HAP-1 (cell line): ENCODE data around the gene DDX5.

Source experiments
- DNase-seq, 2 experiments: peaks; one replicate each; pipeline ENCODE4 v3.0.0-alpha.2; 2016 to 2020; ENCODE audit warnings: low spot score in 2 of 2
- H3K27me3 ChIP-seq: fragments of 250-450 bp; sonication (Bioruptor Pico); 2 replicates; pipeline ENCODE4 v1.5.1; 2020; ENCODE audit warnings: low read depth, mild to moderate bottlenecking, moderate library complexity
- H3K36me3 ChIP-seq: fragments of 250-450 bp; sonication (Bioruptor Pico); replicated peaks from 2 replicates; pipeline ENCODE4 v1.5.1; 2020; ENCODE audit warnings: mild to moderate bottlenecking
- H3K4me1 ChIP-seq: fragments of 250-450 bp; sonication (Bioruptor Pico); 2 replicates; pipeline ENCODE4 v1.5.1; 2020; ENCODE audit warnings: mild to moderate bottlenecking
- H3K4me3 ChIP-seq: fragments of 250-450 bp; sonication (Bioruptor Pico); 2 replicates; pipeline ENCODE4 v1.5.1; 2020; ENCODE audit warnings: mild to moderate bottlenecking, moderate library complexity
- H3K9me3 ChIP-seq: fragments of 250-450 bp; sonication (Bioruptor Pico); 2 replicates; pipeline ENCODE4 v1.5.1; 2020; ENCODE audit warnings: mild to moderate bottlenecking, moderate library complexity
- in situ Hi-C: fragments of 300-500 bp; cut with MboI; formaldehyde crosslinking; loops from 3 replicates; pipeline ENCODE4 v1.14.3; 2020; ENCODE audit warnings: low sequenced_read_pairs, inconsistent platforms, mixed read lengths

DDX5 gene

DNA sequence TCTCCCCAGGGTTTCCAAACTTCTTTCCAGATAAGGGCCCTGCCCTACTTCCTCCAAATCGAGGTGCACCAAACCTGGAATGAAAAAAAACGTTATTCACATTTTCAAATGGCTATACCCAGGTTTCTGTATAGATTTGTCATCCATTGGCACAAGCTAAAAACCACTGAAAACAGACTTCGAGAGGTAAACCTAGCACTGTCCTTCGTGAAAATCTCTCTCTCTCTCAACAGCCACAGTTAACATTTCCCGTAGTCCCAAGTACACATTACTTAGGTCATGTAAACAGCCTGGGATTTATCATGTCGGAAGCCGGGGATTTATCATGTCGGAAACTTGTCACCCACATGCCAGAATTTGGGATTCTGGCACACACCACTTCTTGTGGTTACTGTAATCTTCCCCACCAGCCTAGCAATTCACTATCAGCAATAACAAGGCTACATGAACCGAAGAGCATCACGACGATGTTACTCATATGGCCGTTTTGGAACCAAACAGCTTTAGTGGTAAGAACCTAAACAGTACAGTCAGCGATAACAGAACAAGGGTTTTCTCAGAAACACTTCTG is 1.2 kb downstream of the DDX5 start:
- Histone ChIP-seq H3K4me3 (peak overlapping the region; percentile 94), H3K9me3 (no peaks in the 10 kb centered on the region), H3K36me3 (peaks cover 72% of the 10 kb centered on the region), H3K4me1 (peaks cover 7% of the 10 kb centered on the region), H3K27me3 (no peaks in the 10 kb centered on the region)
- DNase-seq, result no peak
- in situ Hi-C loops, result loop anchor here (25.0 kb wide), 1 partner anchor 693 kb away; no protein-coding TSS in a partner anchor

GRCh38 chr17:64503821-64504768 is 2.0 kb downstream of the DDX5 start:
- DNase-seq, result no peak
- peaks cover 11% of the 10 kb centered on the region for H3K4me1 ChIP-seq
- in situ Hi-C loops, result loop anchor here (25.0 kb wide), 1 partner anchor 692 kb away; no protein-coding TSS in a partner anchor
- H3K27me3 ChIP-seq, result no peaks in the 10 kb centered on the region
- H3K9me3 ChIP-seq, result no peaks in the 10 kb centered on the region
- peak overlapping the region; percentile 94 for H3K4me3 ChIP-seq
- peaks cover 74% of the 10 kb centered on the region for H3K36me3 ChIP-seq

- Histone ChIP-seq H3K36me3 (peaks cover 74% of the 10 kb centered on the region), H3K9me3 (no peaks in the 10 kb centered on the region), H3K4me1 (peaks cover 13% of the 10 kb centered on the region), H3K27me3 (no peaks in the 10 kb centered on the region), H3K4me3 (no peak overlapping the region)
- in situ Hi-C loops, result loop anchor here (25.0 kb wide), 1 partner anchor 691 kb away; no protein-coding TSS in a partner anchor
- no peak for DNase-seq
These were observed 2.7 kb downstream of the DDX5 start for GRCh38 chr17:64503341-64503740.

- Histone ChIP-seq H3K4me3 (no peak overlapping the region), H3K9me3 (no peaks in the 10 kb centered on the region), H3K27me3 (no peaks in the 10 kb centered on the region), H3K36me3 (peaks cover 77% of the 10 kb centered on the region), H3K4me1 (peaks cover 14% of the 10 kb centered on the region)
- DNase-seq, result no peak
- in situ Hi-C loops, result loop anchor here (25.0 kb wide), 1 partner anchor 691 kb away; no protein-coding TSS in a partner anchor
These were observed 3.3 kb downstream of the DDX5 start for GRCh38 chr17:64502809-64503208.

- in situ Hi-C loops, result loop anchor here (25.0 kb wide), 1 partner anchor 690 kb away; no protein-coding TSS in a partner anchor
- Histone ChIP-seq H3K4me3 (no peak overlapping the region), H3K27me3 (no peaks in the 10 kb centered on the region), H3K4me1 (peaks cover 21% of the 10 kb centered on the region), H3K9me3 (no peaks in the 10 kb centered on the region), H3K36me3 (peaks cover 79% of the 10 kb centered on the region)
- DNase-seq, result no peak
These were observed 4.1 kb downstream of the DDX5 start for GRCh38 chr17:64502021-64502420.

DNA sequence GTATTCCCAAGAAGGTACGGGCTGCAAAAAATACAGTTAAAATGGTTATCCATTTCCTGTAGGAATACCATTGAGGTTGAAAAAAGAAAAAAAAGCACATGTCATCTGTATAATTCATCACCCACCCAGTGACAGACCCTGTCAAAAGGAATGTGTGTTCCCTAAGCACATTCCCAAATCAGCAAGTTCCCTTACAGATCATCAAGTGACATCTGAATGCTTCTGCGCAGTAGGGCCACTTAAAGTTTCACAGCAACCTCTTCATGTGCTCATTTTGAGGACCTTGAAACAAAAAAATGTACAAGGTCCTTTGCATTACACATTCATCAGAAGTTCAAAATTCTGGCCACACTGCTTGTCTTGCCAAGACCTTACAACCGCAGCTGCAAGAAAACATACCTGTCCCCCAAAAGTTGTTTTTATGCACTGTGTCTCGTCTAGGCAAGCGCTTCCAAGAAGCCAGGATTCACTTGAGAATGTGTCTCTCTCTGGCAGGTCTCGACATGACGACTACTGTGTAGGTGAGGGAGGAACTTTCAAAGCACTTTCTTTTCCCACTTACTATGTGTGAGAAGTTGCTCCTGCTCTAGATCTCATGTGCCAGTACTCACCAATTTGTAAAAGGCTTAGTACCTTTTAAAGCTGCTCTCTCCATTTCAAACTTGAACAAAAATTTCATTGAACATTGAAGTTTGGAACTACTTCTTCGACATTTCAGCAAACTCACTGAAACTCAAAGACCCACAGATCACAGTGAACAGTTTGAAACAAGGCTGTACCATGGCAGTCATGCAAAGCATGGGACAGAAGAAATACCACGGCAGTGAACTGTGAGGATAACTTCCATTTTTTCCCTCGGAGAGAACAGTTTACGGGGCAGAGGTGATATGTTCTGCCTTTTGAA is 5.0 kb downstream of the DDX5 start:
- Histone ChIP-seq H3K27me3 (no peaks in the 10 kb centered on the region), H3K4me1 (peaks cover 21% of the 10 kb centered on the region), H3K36me3 (peaks cover 79% of the 10 kb centered on the region), H3K4me3 (no peak overlapping the region), H3K9me3 (no peaks in the 10 kb centered on the region)
- in situ Hi-C loops, result loop anchor here (25.0 kb wide), 1 partner anchor 689 kb away; no protein-coding TSS in a partner anchor
- DNase-seq, result no peak

DNA sequence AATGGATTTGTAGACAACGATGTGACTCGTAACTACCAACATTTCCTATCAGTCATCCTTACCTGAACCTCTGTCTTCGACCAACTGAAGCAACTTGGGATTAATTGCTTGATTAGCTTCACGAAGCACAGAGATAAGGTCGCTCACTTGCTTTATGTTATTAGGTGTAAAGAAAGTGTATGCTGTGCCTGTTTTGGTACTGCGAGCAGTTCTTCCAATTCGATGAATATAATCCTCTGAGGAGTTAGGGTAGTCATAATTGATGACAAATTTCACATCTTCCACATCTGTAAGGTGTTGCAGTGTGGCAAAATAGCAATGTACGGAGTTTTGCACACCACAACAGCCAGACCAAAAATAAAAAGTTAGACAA is 5.6 kb downstream of the DDX5 start:
- in situ Hi-C loops, result loop anchor here (25.0 kb wide), 1 partner anchor 688 kb away; no protein-coding TSS in a partner anchor
- peaks cover 76% of the 10 kb centered on the region for H3K36me3 ChIP-seq
- H3K4me3 ChIP-seq, result no peak overlapping the region
- no peaks in the 10 kb centered on the region for H3K27me3 ChIP-seq
- peaks cover 21% of the 10 kb centered on the region for H3K4me1 ChIP-seq
- DNase-seq, result no peak
- no peaks in the 10 kb centered on the region for H3K9me3 ChIP-seq

GRCh38 chr17:64499805-64500486 is 6.1 kb downstream of the DDX5 start:
- Histone ChIP-seq H3K9me3 (no peaks in the 10 kb centered on the region), H3K27me3 (no peaks in the 10 kb centered on the region), H3K4me1 (peaks cover 21% of the 10 kb centered on the region), H3K4me3 (no peak overlapping the region), H3K36me3 (peaks cover 71% of the 10 kb centered on the region)
- no peak for DNase-seq
- in situ Hi-C loops, result loop anchor here (10.0 to 25.0 kb wide), 2 partner anchors 75 to 688 kb away; no protein-coding TSS in a partner anchor

DNA sequence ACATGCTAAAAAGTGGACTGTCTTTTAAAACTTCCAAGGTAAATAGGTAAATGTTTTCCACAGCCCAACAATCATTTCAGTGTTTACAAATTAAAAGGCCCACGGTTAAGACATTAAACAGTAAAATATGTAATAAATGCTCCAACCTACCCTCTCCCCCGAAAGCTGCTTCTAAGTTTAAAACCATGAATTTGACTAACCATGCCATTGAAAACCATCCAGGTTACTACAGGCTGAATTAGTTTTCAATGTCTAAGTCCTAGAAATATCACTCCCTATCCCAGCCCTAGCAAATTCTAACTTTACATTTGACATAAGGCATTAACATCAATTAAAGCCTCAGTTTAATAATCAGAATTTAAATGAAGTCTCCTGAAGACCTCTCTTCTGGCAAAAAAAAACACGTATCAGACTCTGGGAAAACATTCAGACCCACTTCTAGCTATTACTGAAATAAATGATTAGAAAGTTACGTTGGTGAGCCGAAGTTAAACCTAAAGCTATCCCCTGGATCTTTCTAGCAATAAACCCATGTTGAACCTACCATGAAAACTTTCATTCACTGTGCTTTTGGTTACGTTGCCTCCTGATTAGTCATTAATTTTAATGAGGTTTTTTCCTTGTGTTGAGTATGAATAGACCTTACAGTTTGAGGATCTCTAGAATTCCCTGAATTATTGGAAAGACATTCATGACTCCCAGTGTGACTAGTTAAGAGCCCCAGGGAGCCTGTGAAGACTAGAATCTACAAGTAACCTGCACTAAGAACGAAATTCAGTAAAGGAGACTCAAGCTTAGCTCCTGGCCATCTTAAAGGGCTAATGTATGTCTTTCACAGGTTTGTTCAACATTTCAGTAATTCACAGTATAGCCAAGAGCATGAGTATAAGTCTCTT is 7.5 kb downstream of the DDX5 start:
- peaks cover 57% of the 10 kb centered on the region for H3K36me3 ChIP-seq
- H3K27me3 ChIP-seq, result no peaks in the 10 kb centered on the region
- no peaks in the 10 kb centered on the region for H3K9me3 ChIP-seq
- H3K4me1 ChIP-seq, result peaks cover 15% of the 10 kb centered on the region
- in situ Hi-C loops, result loop anchor here (10.0 kb wide), 1 partner anchor 74 kb away; no protein-coding TSS in a partner anchor
- H3K4me3 ChIP-seq, result no peak overlapping the region
- no peak for DNase-seq

DNA sequence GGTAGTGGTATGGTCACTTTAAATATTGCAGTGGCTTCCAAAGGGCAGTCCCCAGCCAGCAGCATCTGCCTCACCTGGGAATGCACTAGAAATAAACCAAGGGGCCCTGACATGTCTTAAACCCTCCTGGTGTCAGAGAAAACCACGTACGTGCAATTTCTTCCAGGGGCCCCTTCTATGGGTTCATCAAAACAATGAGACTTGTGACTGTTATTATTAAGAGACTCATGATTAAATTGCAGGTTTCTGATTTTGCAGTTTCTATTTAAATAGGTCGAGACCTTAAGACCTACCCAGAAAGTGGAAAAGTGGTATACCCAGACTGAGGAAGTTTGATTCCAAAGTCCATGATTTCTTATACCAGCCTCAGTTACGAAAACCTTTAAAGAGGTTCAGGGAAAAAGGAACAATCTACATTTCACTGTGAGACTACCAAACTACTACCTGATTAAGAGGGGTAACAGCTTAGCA is 8.5 kb downstream of the DDX5 start:
- H3K4me1 ChIP-seq, result peaks cover 15% of the 10 kb centered on the region
- in situ Hi-C loops, result loop anchor here (10.0 kb wide), 1 partner anchor 73 kb away; no protein-coding TSS in a partner anchor

GRCh38 chr17:64496786-64497564 is 9.1 kb downstream of the DDX5 start, which contains the start of gene POLG2:
Gene POLG2, minus strand, starts transcription at chr17:64497054. Its CDS starts 86 bp downstream, at chr17:64496968.
- peak; percentile 90 to 96 for DNase-seq
- Histone ChIP-seq H3K4me3 (peak within 1 kb of the TSS; percentile 69), H3K36me3 (peaks cover 54% of the 10 kb centered on the region), H3K4me1 (peaks cover 15% of the 10 kb centered on the region), H3K27me3 (no peaks in the 10 kb centered on the region), H3K9me3 (no peaks in the 10 kb centered on the region)
- in situ Hi-C loops, result loop anchor here (10.0 kb wide), 1 partner anchor 72 kb away; no protein-coding TSS in a partner anchor

More for the DNA sequence above, 8.5 kb downstream of the DDX5 start:
- peak overlapping the region; percentile 69 for H3K4me3 ChIP-seq
- peaks cover 54% of the 10 kb centered on the region for H3K36me3 ChIP-seq
- H3K27me3 ChIP-seq, result no peaks in the 10 kb centered on the region
- no peaks in the 10 kb centered on the region for H3K9me3 ChIP-seq
- DNase-seq, result no peak
